Activated CD4-positive, alpha-beta T cell treated with anti-CD3 and anti-CD28 coated beads for 36 hours (primary cell): ENCODE measurements around the gene ANKRD35. TPM values are rescaled to one million over a fixed set of nuclear protein-coding genes. Genes with fewer than 3 reads are reported as not detected.
"Not testable (repeated sequence)": the region's sequence is repeated elsewhere in the genome, so short reads cannot be mapped to it uniquely, and the experiment has no call there.

Source experiments
- ATAC-seq: fragments of 200-7000 bp; cut with Tn5 transposase; one replicate; pipeline ENCODE4 v1.10.0; 2021; ENCODE audit warnings: mild to moderate bottlenecking, moderate library complexity
- CTCF ChIA-PET: fragments of 350-600 bp; sonication (Branson Sonifier 250); formaldehyde crosslinking; loops from one replicate; lab custom pipeline; 2021; ENCODE audit warnings: antibody characterized with exemption; lab: Charles Lee
- POLR2A ChIA-PET: fragments of 350-600 bp; sonication (Branson Sonifier 250); formaldehyde crosslinking; loops from one replicate; lab custom pipeline; 2021; ENCODE audit warnings: antibody characterized with exemption, inconsistent platforms; lab: Charles Lee
- DNase-seq: peaks from one replicate; pipeline ENCODE4 v3.0.0-alpha.2; 2020
- H3K27ac Mint-ChIP-seq: one replicate; pipeline ENCODE4 v1.8.0; 2021; ENCODE audit warnings: mixed read lengths
- H3K27me3 Mint-ChIP-seq: one replicate; pipeline ENCODE4 v1.8.0; 2021; ENCODE audit warnings: mixed read lengths
- H3K36me3 Mint-ChIP-seq: one replicate; pipeline ENCODE4 v1.8.0; 2021; ENCODE audit warnings: low read depth, mixed read lengths
- H3K4me1 Mint-ChIP-seq: one replicate; pipeline ENCODE4 v1.8.0; 2021; ENCODE audit warnings: mixed read lengths
- H3K4me3 Mint-ChIP-seq: one replicate; pipeline ENCODE4 v1.8.0; 2021; ENCODE audit warnings: mild to moderate bottlenecking, moderate library complexity, mixed read lengths
- H3K9me3 Mint-ChIP-seq: one replicate; pipeline ENCODE4 v1.8.0; 2021; ENCODE audit warnings: low read depth, mixed read lengths
- intact Hi-C, 2 experiments: fragments of 100-400 bp; cut with DNase I in 1 of 2; cut with micrococcal nuclease in 1 of 2; formaldehyde crosslinking; loops; one replicate each; pipeline versions ENCODE4 v1.14.2 to v1.15.1; 2022 to 2024; cut with DNase I, micrococcal nuclease
- total RNA-seq, 2 experiments: library from RNA; stranded (reverse); gene quantifications; one replicate each; pipeline ENCODE4 v1.2.3, GENCODE V29; 2021

Gene ANKRD35
- under 1 TPM; 0.30 to 0.55 TPM for total RNA-seq

DNA sequence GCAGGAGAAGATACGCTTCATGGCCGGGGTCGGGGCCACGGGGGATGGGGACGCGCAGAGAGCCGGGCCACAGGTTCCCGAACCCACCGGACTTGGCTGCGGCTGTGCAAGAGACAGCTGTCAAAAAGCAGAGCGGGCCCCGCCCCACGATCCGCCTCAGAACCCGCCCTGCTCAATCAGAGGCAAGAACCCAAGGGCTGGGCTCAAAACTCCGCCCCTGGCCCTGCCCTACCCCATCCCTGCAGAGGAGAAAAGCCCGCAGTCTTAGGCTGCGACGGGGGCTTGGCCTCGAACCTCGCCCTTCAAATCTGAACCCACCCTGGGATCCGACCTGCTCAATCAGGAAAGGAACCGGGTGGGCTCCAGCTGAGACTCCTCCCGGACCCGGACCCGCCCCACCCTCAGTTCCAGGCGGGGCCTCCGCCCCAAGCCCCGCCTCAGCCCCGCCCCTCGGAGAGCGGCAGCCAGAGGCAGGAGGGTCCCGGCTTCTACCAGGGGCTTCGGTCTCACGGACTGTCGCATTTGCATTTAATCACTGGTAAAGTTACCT, at the start of gene ANKRD35:
ANKRD35 (minus strand) TSS at position 129 of the 550 bp plus-strand sequence; CDS start at position 21, 108 bp downstream.
- Mint-ChIP-seq H3K36me3 (no peaks in the 10 kb centered on the region), H3K27me3 (peaks cover 17% of the 10 kb centered on the region), H3K4me1 (peaks cover 14% of the 10 kb centered on the region), H3K4me3 (peak within 1 kb of the TSS; percentile 72), H3K9me3 (no peaks in the 10 kb centered on the region), H3K27ac (no peak within 1 kb of the TSS)
- DNase-seq (peak; percentile 92), ATAC-seq (peak; percentile 100)
- CTCF ChIA-PET = interaction anchor here (0.7 to 4.1 kb wide), 7 partner anchors 14 to 136 kb away, joined by 3 to 30 read pairs (median 4); partner anchors contain the start of genes HJV, NUDT17 and PIAS3
- intact Hi-C loops = loop anchor here (1.0 to 2.0 kb wide), 9 partner anchors 13 to 111 kb away; partner anchors contain the start of genes PIAS3 (in 2 of the 2), ANKRD34A (in 1 of the 2), ITGA10 (in 1 of the 2) and NUDT17 (in 1 of the 2)
- POLR2A ChIA-PET = interaction anchor here (1.0 to 2.3 kb wide), 3 partner anchors 13 to 72 kb away, joined by 3 to 8 read pairs (median 4); partner anchors contain the start of genes LIX1L and PIAS3

DNA sequence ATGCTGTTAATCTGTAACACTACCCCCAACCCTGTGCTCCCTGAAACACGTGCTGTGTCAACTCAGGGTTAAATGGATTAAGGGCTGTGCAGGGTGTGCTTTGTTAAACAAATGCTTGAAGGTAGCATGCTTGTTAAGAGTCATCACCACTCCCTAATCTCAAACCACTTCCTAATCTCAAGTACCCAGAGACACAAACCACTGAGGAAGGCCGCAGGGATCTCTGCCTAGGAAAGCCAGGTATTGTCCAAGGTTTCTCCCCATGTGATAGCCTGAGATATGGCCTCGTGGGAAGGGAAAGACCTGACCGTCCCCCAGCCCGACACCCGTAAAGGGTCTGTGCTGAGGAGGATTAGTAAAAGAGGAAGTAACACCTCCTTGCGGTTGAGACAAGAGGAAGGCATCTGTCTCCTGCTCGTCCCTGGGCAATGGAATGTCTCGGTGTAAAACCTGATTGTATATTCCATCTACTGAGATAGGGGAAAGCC, 46.9 kb upstream of the ANKRD35 start:
- Mint-ChIP-seq H3K36me3 (peaks cover 16% of the 10 kb centered on the region), H3K4me1 (peaks cover 22% of the 10 kb centered on the region), H3K27ac (peak overlapping the region; percentile 84), H3K4me3 (peak overlapping the region; percentile 34)
- H3K27me3 Mint-ChIP-seq, ATAC-seq, H3K9me3 Mint-ChIP-seq, CTCF ChIA-PET, POLR2A ChIA-PET, intact Hi-C loops: not testable (repeated sequence)
- peak; percentile 16 for DNase-seq

DNA sequence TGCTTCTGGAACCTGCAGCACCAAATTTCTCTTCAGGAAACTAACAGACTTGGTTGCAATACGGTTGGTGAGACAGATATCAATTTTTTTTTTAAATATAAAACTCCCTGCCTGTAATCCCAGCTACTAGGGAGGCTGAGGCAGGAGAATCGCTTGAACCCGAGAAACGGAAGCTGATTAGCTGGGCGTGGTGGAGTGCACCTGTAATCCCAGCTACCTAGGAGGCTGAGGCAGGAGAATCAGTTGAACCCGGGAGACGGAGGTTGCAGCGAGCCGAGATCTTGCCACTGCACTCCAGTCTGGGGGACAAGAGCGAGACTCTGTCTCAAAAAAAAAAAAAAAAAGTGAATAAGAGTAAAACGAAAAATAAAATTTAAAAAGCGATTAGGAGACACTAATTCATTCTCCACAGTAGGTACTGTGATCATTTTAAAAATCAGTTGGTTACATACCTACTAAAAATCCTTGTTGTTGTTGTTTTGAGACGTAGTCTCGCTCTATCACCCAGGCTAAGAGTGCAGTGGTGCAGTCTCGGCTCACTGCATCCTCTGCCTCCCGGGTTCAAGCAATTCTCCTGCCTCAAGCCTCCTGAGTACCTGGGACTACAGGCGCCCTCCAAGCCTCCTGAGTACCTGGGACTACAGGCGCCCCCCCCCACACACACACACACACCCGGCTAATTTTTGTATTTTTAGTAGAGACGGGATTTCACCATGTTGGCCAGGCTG, 42.4 kb upstream of the ANKRD35 start:
- DNase-seq (peak; percentile 31), ATAC-seq (no peak)
- no peaks in the 10 kb centered on the region for H3K9me3 Mint-ChIP-seq
- ChIA-PET POLR2A (interaction anchor here (0.9 to 5.3 kb wide), 11 partner anchors 10 to 124 kb away, joined by 3 to 43 read pairs (median 8); partner anchors contain the start of genes ANKRD34A, LIX1L, PEX11B and PIAS3), CTCF (interaction anchor here (0.6 to 2.3 kb wide), 18 partner anchors 9 to 238 kb away, joined by 3 to 17 read pairs (median 4); partner anchors contain the start of genes ANKRD34A, ITGA10, LIX1L and PEX11B)
- peaks cover 33% of the 10 kb centered on the region for H3K4me1 Mint-ChIP-seq
- H3K36me3 Mint-ChIP-seq = peaks cover 15% of the 10 kb centered on the region
- intact Hi-C loops = loop anchor here (1.0 to 5.0 kb wide), 12 partner anchors 10 to 109 kb away; partner anchors contain the start of genes ANKRD34A (in 2 of the 2), PEX11B (in 2 of the 2), PIAS3 (in 2 of the 2) and POLR3GL (in 2 of the 2)
- no peaks in the 10 kb centered on the region for H3K27me3 Mint-ChIP-seq
- no peak overlapping the region for H3K4me3 Mint-ChIP-seq
- no peak overlapping the region for H3K27ac Mint-ChIP-seq

GRCh38 chr1:145927063-145927886, 41.6 kb upstream of the ANKRD35 start, which contains the start of gene RBM8A:
RBM8A (minus strand) TSS chr1:145927484; CDS start chr1:145927426, 58 bp downstream.
- intact Hi-C loops = loop anchor here (1.0 to 5.0 kb wide), 12 partner anchors 9 to 110 kb away; partner anchors contain the start of genes ANKRD34A (in 2 of the 2), PEX11B (in 2 of the 2), PIAS3 (in 2 of the 2) and POLR3GL (in 2 of the 2)
- ATAC-seq (peak; percentile 97), DNase-seq (peak; percentile 96)
- Mint-ChIP-seq H3K27ac (no peak within 1 kb of the TSS), H3K4me3 (no peak within 1 kb of the TSS), H3K36me3 (peaks cover 17% of the 10 kb centered on the region), H3K4me1 (peaks cover 28% of the 10 kb centered on the region), H3K9me3 (no peaks in the 10 kb centered on the region), H3K27me3 (no peaks in the 10 kb centered on the region)
- ChIA-PET CTCF (interaction anchor here (0.6 to 2.3 kb wide), 20 partner anchors 9 to 237 kb away, joined by 3 to 17 read pairs (median 4); partner anchors contain the start of genes ANKRD34A, ITGA10, LIX1L and PEX11B), POLR2A (interaction anchor here (0.8 to 5.3 kb wide), 13 partner anchors 9 to 124 kb away, joined by 3 to 43 read pairs (median 8); partner anchors contain the start of genes ANKRD34A, LIX1L, PEX11B and PIAS3)

- DNase-seq (peak; percentile 73), ATAC-seq (peak; percentile 47)
- Mint-ChIP-seq H3K27ac (no peak overlapping the region), H3K27me3 (no peaks in the 10 kb centered on the region), H3K4me1 (peaks cover 24% of the 10 kb centered on the region), H3K36me3 (peaks cover 15% of the 10 kb centered on the region), H3K9me3 (no peaks in the 10 kb centered on the region), H3K4me3 (no peak overlapping the region)
- ChIA-PET POLR2A (interaction anchor here (0.8 to 5.3 kb wide), 11 partner anchors 8 to 1514 kb away, joined by 3 to 43 read pairs (median 10); partner anchors contain the start of genes ANKRD34A, LIX1L, PEX11B and PIAS3), CTCF (interaction anchor here (1.0 to 1.9 kb wide), 7 partner anchors 8 to 51 kb away, joined by 3 to 17 read pairs (median 5); partner anchors contain the start of genes ANKRD34A, PEX11B and POLR3GL)
- intact Hi-C loops = loop anchor here (1.0 to 5.0 kb wide), 12 partner anchors 8 to 111 kb away; partner anchors contain the start of genes ANKRD34A (in 2 of the 2), PEX11B (in 2 of the 2), PIAS3 (in 2 of the 2) and POLR3GL (in 2 of the 2)
These were observed 41.0 kb upstream of the ANKRD35 start for GRCh38 chr1:145926686-145927062.

DNA sequence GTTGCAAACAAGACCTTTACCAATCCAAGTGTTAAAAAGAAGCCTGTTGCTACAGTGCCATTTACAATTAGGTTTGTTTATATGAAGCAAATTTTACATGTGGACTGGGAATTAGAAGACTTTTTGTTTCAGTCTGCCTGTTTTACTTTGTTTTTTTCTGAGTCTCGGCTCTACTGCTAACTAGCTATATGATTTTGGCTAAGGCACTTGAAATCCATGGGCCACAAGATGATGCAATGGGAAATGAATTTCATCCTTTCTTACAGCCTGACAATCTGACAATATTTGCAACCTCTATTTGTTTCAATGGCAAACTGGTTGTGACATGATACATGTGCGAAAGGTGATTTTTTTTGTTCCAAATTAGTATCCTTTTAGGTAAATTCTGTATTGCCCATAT, 36.6 kb upstream of the ANKRD35 start:
- ATAC-seq (no peak), DNase-seq (no peak)
- H3K27ac Mint-ChIP-seq = peak overlapping the region; percentile 24
- peaks cover 21% of the 10 kb centered on the region for H3K36me3 Mint-ChIP-seq
- H3K27me3 Mint-ChIP-seq = no peaks in the 10 kb centered on the region
- POLR2A ChIA-PET = interaction anchor here (0.7 to 1.0 kb wide), 2 partner anchors 36 to 160 kb away, joined by 3 read pairs; partner anchors contain the start of gene LIX1L
- CTCF ChIA-PET = interaction anchor here (1.1 kb wide), 1 partner anchor 84 kb away, joined by 3 read pairs; no protein-coding TSS in a partner anchor
- intact Hi-C loops = no loop called here
- peaks cover 49% of the 10 kb centered on the region for H3K4me1 Mint-ChIP-seq
- no peak overlapping the region for H3K4me3 Mint-ChIP-seq
- H3K9me3 Mint-ChIP-seq = no peaks in the 10 kb centered on the region

DNA sequence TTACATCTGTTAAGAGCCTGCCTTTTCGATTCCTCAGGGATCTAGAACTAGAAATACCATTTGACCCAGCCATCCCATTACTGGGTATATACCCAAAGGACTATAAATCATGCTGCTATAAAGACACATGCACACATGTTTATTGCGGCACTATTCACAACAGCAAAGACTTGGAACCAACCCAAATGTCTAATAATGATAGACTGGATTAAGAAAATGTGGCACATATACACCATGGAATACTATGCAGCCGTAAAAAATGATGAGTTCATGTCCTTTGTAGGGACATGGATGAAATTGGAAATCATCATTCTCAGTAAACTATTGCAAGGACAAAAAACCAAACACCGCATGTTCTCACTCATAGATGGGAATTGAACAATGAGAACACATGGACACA, 34.6 kb upstream of the ANKRD35 start:
- ATAC-seq, H3K27me3 Mint-ChIP-seq, H3K9me3 Mint-ChIP-seq, H3K27ac Mint-ChIP-seq, DNase-seq, CTCF ChIA-PET, intact Hi-C loops: not testable (repeated sequence)
- POLR2A ChIA-PET = interaction anchor here (0.7 kb wide), 1 partner anchor 76 kb away, joined by 4 read pairs; the partner anchor contains the start of gene TXNIP
- Mint-ChIP-seq H3K36me3 (peaks cover 32% of the 10 kb centered on the region), H3K4me3 (peak overlapping the region; percentile 93), H3K4me1 (peaks cover 50% of the 10 kb centered on the region)

- POLR2A ChIA-PET = interaction anchor here (0.6 to 2.6 kb wide), 5 partner anchors 8 to 116 kb away, joined by 3 to 25 read pairs (median 5); partner anchors contain the start of genes PIAS3, RBM8A and TXNIP
- DNase-seq (peak; percentile 51), ATAC-seq (peak; percentile 92)
- intact Hi-C loops = loop anchor here (1.0 to 2.0 kb wide), 6 partner anchors 8 to 78 kb away; partner anchors contain the start of genes LIX1L (in 2 of the 2), PIAS3 (in 2 of the 2), RBM8A (in 2 of the 2) and ANKRD34A (in 1 of the 2)
- H3K36me3 Mint-ChIP-seq = peaks cover 36% of the 10 kb centered on the region
- H3K27me3 Mint-ChIP-seq = no peaks in the 10 kb centered on the region
- H3K4me1 Mint-ChIP-seq = peaks cover 50% of the 10 kb centered on the region
- H3K4me3 Mint-ChIP-seq = peak overlapping the region; percentile 93
- CTCF ChIA-PET = interaction anchor here (0.8 to 1.3 kb wide), 4 partner anchors 8 to 61 kb away, joined by 3 to 5 read pairs (median 4); partner anchors contain the start of genes PIAS3 and RBM8A
- H3K27ac Mint-ChIP-seq = peak overlapping the region; percentile 94
- no peaks in the 10 kb centered on the region for H3K9me3 Mint-ChIP-seq
These were observed 33.6 kb upstream of the ANKRD35 start for GRCh38 chr1:145918992-145919939.
